Measurements from ENCODE around the gene IPO9.

DNA sequence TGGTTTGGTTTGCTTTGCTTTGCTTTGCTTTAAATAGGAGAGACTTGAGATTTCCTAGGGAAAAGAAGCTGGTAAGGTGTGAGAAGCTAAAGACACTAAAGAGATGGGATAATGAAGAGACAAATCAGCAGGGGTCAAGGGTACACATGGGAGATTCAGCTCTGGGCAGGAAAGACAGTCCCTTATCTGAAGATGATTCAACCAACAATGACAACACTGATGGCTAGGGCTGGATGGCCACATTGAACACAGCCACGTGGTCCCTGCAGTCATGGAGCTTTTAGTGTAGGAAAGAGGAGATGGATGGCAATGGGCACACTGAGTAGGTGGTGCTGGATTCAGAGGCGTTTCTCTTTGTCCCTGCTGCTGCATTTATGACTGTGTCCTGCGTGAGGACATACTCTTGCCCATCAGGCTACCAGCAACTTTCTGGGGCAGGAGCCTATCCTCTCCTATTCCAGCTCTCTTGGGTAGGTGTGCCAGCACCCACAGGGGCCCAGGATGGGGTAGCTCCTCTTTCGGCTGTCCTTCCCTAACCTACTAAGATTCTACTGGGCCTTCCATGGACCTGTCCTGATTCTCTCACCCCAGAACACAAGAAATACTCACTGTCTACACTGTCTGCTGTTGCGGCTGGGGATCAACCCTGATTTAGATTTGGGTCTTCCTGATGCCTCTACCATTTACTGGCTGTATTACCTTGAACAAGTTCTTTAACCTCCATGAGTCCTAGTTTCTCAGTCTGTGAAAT lies 58.3 kb downstream of the IPO9 start:
- TF ChIP-seq, protein P1, sequence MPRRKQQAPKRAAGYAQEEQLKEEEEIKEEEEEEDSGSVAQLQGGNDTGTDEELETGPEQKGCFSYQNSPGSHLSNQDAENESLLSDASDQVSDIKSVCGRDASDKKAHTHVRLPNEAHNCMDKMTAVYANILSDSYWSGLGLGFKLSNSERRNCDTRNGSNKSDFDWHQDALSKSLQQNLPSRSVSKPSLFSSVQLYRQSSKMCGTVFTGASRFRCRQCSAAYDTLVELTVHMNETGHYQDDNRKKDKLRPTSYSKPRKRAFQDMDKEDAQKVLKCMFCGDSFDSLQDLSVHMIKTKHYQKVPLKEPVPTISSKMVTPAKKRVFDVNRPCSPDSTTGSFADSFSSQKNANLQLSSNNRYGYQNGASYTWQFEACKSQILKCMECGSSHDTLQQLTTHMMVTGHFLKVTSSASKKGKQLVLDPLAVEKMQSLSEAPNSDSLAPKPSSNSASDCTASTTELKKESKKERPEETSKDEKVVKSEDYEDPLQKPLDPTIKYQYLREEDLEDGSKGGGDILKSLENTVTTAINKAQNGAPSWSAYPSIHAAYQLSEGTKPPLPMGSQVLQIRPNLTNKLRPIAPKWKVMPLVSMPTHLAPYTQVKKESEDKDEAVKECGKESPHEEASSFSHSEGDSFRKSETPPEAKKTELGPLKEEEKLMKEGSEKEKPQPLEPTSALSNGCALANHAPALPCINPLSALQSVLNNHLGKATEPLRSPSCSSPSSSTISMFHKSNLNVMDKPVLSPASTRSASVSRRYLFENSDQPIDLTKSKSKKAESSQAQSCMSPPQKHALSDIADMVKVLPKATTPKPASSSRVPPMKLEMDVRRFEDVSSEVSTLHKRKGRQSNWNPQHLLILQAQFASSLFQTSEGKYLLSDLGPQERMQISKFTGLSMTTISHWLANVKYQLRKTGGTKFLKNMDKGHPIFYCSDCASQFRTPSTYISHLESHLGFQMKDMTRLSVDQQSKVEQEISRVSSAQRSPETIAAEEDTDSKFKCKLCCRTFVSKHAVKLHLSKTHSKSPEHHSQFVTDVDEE (CRISPR knock-in tag; IDR thresholded peaks at IDR 0.05) = no peak
- TF ChIP-seq ZFP30 (CRISPR knock-in tag; IDR thresholded peaks at IDR 0.05) (no peak), ZNF70 (CRISPR knock-in tag; IDR thresholded peaks at IDR 0.05) (no peak)
- TF ChIP-seq, protein P2, sequence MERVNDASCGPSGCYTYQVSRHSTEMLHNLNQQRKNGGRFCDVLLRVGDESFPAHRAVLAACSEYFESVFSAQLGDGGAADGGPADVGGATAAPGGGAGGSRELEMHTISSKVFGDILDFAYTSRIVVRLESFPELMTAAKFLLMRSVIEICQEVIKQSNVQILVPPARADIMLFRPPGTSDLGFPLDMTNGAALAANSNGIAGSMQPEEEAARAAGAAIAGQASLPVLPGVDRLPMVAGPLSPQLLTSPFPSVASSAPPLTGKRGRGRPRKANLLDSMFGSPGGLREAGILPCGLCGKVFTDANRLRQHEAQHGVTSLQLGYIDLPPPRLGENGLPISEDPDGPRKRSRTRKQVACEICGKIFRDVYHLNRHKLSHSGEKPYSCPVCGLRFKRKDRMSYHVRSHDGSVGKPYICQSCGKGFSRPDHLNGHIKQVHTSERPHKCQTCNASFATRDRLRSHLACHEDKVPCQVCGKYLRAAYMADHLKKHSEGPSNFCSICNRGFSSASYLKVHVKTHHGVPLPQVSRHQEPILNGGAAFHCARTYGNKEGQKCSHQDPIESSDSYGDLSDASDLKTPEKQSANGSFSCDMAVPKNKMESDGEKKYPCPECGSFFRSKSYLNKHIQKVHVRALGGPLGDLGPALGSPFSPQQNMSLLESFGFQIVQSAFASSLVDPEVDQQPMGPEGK (CRISPR knock-in tag; IDR thresholded peaks at IDR 0.05; ENCODE audit: borderline replicate concordance) = no peak
